ENCODE data around the gene FNDC3A.
"Not testable (repeated sequence)": the region's sequence is repeated elsewhere in the genome, so short reads cannot be mapped to it uniquely, and the experiment has no call there.

FNDC3A gene

GRCh38 chr13:49030213-49030612 is 54.5 kb downstream of the FNDC3A start:
- no peak for DNase-seq (ENCODE audit: low read depth in 3 of 3)

DNA sequence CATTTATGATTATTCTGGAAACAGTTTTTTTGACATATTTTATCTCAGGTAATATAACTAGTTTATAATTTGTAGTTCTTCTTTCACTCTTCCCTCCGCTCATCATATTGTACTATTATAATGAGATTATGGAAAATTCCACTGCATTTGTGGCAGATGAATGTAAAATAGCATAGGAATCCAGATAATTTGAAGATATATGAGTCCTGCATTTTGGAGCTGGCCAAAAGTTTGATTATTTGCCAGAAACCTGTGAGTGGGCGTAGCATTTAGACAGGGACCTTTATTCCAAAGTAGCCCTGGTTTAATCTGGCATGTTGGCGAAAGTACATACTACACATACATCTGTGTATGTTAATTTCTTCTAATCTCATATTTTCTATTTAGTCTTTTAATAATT is 65.2 kb downstream of the FNDC3A start:
- DNase-seq (ENCODE audit: low read depth in 3 of 3) = no peak

DNA sequence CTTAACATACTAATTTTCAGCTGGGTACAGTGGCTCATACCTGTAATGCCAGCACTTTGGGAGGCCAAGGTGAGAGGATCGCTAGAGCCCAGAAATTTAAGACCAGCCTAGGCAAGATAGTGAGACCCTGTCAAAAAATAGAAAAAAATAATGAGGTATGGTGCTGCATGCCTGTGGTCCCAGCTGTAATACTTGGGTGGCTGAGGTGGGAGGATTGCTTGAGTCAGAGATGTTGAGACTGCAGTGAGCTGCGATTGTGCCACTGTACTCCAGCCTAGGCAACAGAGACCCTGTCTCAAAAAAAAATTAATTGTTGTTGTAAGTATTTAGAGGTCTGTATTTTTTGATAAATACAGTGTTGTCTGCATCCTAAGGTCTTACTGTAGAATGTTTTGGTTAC is 66.8 kb downstream of the FNDC3A start:
- no peak for DNase-seq (ENCODE audit: low read depth in 3 of 3)

- DNase-seq (ENCODE audit: low read depth in 3 of 3) = no peak
Observed at GRCh38 chr13:49044008-49044407, 68.3 kb downstream of the FNDC3A start.

- DNase-seq (ENCODE audit: low read depth in 3 of 3) = no peak
Observed at GRCh38 chr13:49044836-49045235, 69.1 kb downstream of the FNDC3A start.

DNA sequence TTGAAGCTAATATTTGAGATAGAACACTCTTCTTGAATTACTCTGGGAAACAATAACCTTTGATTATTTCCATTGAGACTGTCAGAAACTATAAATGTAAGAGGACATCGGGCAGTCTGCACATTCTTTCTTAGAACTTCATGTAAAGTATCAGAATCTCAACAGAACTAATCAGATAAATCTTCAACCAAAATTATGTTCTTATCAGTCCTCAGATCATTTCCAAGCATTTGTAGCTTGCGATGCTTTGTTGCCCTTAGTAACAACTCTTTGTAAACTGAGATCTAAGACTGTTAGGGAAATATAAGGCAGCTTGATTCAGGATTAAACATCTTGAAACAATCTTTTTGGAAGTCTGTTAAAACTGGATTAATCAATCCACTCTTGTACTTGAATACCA is 70.3 kb downstream of the FNDC3A start:
- no peak for DNase-seq (ENCODE audit: low read depth in 3 of 3)

- no peak for DNase-seq (ENCODE audit: low read depth in 3 of 3)
Observed at GRCh38 chr13:49046519-49046918, 70.8 kb downstream of the FNDC3A start.

DNA sequence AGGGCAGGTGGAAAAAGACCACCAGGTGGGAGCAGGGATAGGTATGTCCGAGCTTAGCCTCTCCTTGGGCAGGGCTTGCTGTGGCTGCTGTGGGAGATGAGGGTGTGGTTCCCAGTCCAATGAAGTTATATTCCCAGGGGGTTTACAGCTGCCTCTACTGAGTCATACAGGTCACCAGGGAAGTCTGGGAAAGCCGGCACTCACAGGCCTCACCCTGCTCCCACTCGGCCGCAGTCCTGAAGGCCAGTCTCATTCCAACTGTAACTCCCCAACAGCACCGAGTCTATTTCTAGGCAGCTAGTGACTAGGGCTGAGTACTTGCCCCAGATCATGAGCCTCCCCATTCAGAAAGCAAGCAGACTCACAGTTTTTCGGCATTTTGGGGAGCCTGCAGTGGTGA is 77.1 kb downstream of the FNDC3A start:
- DNase-seq (ENCODE audit: low read depth in 3 of 3) = no peak

- DNase-seq (ENCODE audit: low read depth in 3 of 3) = no peak
Observed at GRCh38 chr13:49053215-49053614, 77.5 kb downstream of the FNDC3A start.

GRCh38 chr13:49053906-49054305 is 78.2 kb downstream of the FNDC3A start:
- no peak for DNase-seq (ENCODE audit: low read depth in 3 of 3)

- no peak for DNase-seq (ENCODE audit: low read depth in 3 of 3)
Observed at GRCh38 chr13:49055021-49055420, 79.3 kb downstream of the FNDC3A start.

- DNase-seq (ENCODE audit: low read depth in 3 of 3) = no peak
Observed at GRCh38 chr13:49057176-49057575, 81.5 kb downstream of the FNDC3A start.

- DNase-seq (ENCODE audit: low read depth in 3 of 3) = no peak
Observed at GRCh38 chr13:49058761-49059160, 83.0 kb downstream of the FNDC3A start.

GRCh38 chr13:49060678-49061387 is 85.1 kb downstream of the FNDC3A start:
- DNase-seq (ENCODE audit: low read depth in 3 of 3) = no peak

DNA sequence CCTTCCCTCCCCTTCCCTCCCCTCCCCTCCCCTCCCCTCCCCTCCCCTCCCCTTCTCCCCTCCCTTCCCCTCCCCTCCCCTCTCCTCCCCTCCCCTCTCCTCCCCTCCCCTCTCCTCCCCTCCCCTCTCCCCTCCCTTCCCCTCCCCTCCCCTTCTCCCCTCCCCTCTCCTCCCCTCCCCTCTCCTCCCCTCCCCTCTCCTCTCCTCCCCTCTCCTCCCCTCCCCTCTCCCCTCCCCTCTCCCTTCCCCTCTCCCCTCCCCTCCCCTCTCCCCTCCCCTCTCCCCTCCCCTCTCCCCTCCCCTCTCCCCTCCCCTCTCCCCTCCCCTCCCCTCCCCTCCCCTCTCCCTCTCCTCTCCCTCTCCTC is 85.7 kb downstream of the FNDC3A start:
- DNase-seq (ENCODE audit: low read depth in 3 of 3) = not testable (repeated sequence)

DNA sequence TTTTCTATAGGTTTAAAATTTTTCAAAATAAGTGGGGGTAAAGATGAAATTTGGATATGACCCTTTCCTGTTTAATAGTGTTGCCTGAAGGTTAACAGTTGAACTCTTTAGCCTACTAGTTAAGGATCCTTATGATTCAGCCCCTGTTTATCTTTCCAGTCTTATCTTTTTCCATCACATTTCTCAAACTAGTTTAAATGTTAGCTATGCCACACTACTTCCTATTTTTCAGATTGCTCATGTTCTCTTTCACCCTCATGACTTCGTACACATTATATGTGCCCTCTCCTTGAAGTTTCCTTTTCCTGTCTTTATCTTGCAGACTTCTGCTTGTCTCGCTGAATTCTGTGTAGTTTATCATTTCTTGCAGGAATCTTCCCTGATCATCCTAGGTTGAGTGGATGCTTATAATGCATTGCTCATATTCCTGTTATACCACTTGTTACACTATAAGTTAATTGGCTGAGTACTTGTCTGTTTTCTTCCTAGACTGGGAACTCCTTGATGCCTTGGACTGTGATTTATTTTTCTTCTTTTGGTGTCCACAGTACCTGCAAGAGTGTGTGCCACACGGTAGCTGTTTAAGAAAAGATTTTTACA is 86.7 kb downstream of the FNDC3A start:
- DNase-seq (ENCODE audit: low read depth in 3 of 3) = no peak

GRCh38 chr13:49063011-49063410 is 87.3 kb downstream of the FNDC3A start:
- no peak for DNase-seq (ENCODE audit: low read depth in 3 of 3)

GRCh38 chr13:49063497-49063896 is 87.8 kb downstream of the FNDC3A start:
- DNase-seq (ENCODE audit: low read depth in 3 of 3) = no peak

DNA sequence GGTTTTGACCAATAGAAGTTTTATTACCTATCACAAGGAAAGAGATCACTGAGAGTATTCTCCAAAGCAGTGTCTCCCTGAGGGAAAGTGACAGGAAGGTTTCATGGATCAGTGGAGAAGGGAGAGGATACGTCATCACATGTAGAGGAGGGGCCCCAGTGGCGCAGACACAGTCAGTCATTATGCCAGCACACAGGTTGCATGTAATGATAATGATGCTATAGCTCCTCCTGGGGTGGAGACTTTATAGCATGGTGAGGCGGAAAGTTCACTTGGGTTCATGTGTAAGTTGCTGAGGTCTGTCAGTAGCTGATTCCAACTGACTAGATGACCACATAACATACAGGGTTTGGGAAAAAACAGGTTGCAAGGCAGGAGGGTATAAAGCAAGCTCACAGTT is 88.8 kb downstream of the FNDC3A start:
- DNase-seq (ENCODE audit: low read depth in 3 of 3) = no peak

DNA sequence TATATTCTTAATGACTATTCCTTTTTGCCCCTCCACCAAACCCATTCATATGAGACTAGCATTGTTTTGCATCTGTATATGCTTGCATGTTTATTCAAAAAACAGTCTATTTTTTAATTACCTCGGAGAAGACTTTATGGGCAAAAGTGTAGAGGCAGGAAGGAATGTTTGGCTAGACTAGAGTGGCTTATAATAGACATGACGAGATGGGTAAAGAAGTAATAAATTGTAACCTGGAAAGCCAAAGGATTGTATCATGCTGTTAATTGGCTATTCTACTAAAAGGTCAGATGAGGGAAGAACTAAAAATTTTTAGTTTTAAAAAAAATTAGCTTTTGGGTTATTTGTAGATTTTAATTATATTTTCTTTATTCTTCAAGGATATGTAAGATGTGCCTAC is 91.1 kb downstream of the FNDC3A start:
- no peak for DNase-seq (ENCODE audit: low read depth in 3 of 3)

- not testable (repeated sequence) for DNase-seq (ENCODE audit: low read depth in 3 of 3)
Observed at GRCh38 chr13:49068498-49068897, 92.8 kb downstream of the FNDC3A start.

DNA sequence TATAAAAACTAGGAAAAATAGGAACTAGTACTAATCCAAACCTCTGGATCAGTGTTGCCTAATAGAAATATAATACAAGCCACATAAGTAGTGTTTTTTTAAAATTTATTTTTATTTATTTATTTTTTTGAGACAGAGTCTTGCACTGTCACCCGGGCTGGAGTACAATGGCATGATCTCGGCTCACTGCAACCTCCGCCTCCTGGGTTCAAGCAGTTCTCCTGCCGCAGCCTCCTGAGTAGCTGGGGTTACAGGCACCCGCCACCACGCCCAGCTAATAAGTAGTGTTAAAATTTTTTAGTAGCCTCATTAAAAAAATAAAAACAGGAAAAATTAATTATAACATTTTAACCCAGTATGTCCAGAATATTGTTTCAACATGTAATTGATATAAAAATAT is 94.3 kb downstream of the FNDC3A start:
- DNase-seq (ENCODE audit: low read depth in 3 of 3) = not testable (repeated sequence)

DNA sequence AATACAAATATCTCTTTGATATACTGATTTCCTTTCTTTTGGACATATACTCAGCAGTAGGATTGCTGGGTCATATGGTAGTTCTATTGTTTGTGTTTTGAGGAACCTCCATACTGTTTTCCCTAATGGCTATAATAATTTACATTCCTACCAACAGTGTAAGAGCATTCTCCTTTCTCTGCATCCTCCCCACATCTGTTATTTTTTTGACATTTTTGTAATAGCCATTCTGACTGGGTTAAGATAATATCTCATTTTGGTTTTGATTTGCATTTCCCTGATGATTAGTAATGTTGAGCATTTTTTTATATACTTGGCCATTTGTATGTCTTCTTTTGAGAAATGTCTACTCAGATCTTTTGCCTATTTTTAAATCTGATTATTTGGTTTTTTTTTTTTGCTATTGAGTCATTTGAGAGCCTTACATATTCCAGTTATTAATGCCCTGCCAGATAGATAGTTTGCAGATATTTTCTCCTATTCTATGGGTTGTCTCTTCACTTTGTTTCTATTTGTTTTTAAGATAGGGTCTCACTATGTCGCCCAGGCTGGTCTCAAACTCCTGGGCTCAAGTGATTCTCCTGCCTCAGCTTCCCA is 95.7 kb downstream of the FNDC3A start:
- DNase-seq (ENCODE audit: low read depth in 3 of 3) = no peak
